Thoracic aorta (tissue), 2 donors: ENCODE measurements around the gene NEURL1. TPM values are rescaled to one million over a fixed set of nuclear protein-coding genes. Genes with fewer than 3 reads are reported as not detected.

Experiments
- ATAC-seq: fragments of 150-250 bp; one replicate; pipeline ENCODE4 v1.8.0; 2017; ENCODE audit warnings: low read depth; ENCODE audit not compliant: insufficient number of reproducible peaks, low FRiP score
- DNase-seq: peaks from one replicate; pipeline ENCODE4 v3.0.0-alpha.2; 2020; ENCODE audit warnings: low spot score
- H3K27ac ChIP-seq, 2 donors: fragments of 200-600 bp; sonication (generic); 1 replicate in 1 of 2; 2 replicates in 1 of 2; pipeline ENCODE4 v1.5.1; 2016; ENCODE audit warnings: mild to moderate bottlenecking in 2 of 2, moderate library complexity in 2 of 2
- H3K27me3 ChIP-seq: fragments of 200-600 bp; sonication (generic); replicated peaks from 2 replicates; pipeline ENCODE4 v1.6.0; 2016; ENCODE audit warnings: mild to moderate bottlenecking; ENCODE audit not compliant: insufficient read depth
- H3K36me3 ChIP-seq: fragments of 200-600 bp; sonication (generic); one replicate; pipeline ENCODE4 v1.5.1; 2016
- H3K4me1 ChIP-seq, 2 donors: fragments of 200-600 bp; sonication (generic); 1 replicate in 1 of 2; 2 replicates in 1 of 2; pipeline versions ENCODE4 v1.5.1 to v1.6.0; 2016; ENCODE audit warnings: low read depth in 2 of 2, mild to moderate bottlenecking in 1 of 2; ENCODE audit not compliant: control insufficient read depth in 1 of 2
- H3K4me3 ChIP-seq: fragments of 200-600 bp; sonication (generic); 2 replicates; pipeline ENCODE4 v1.5.1; 2016; ENCODE audit warnings: mild to moderate bottlenecking
- H3K9me3 ChIP-seq: fragments of 200-600 bp; sonication (generic); 2 replicates; pipeline ENCODE4 v1.5.1; 2016
- CTCF ChIP-seq: fragments of 200-600 bp; sonication (generic); IDR thresholded peaks from one replicate; pipeline ENCODE4 v1.5.1; 2019; ENCODE audit warnings: antibody characterized with exemption
- total RNA-seq, 2 donors: library from RNA; depleted of rRNA; stranded (reverse); fragments of >200 nt; gene quantifications; one replicate each; pipeline versions ENCODE4 v1.1.0 to v1.2.3, GENCODE V29; 2016

The NEURL1 gene
- total RNA-seq, 2 donors from 2014 or later = 0.28 TPM; not detected in 1

- H3K4me3 ChIP-seq = no peak overlapping the region
- H3K27ac ChIP-seq = peak overlapping the region; percentile 71 to 78
- peaks cover 21% of the 10 kb centered on the region for H3K36me3 ChIP-seq
- H3K4me1 ChIP-seq = peaks cover 38 to 62% of the 10 kb centered on the region in 2 donors
- DNase-seq (peak; percentile 58), ATAC-seq (peak; percentile 47)
- no peaks in the 10 kb centered on the region for H3K9me3 ChIP-seq
- H3K27me3 ChIP-seq = no peaks in the 10 kb centered on the region
- no peak for TF ChIP-seq CTCF
Measured at GRCh38 chr10:103618575-103619423, 125.3 kb downstream of the NEURL1 start.

DNA sequence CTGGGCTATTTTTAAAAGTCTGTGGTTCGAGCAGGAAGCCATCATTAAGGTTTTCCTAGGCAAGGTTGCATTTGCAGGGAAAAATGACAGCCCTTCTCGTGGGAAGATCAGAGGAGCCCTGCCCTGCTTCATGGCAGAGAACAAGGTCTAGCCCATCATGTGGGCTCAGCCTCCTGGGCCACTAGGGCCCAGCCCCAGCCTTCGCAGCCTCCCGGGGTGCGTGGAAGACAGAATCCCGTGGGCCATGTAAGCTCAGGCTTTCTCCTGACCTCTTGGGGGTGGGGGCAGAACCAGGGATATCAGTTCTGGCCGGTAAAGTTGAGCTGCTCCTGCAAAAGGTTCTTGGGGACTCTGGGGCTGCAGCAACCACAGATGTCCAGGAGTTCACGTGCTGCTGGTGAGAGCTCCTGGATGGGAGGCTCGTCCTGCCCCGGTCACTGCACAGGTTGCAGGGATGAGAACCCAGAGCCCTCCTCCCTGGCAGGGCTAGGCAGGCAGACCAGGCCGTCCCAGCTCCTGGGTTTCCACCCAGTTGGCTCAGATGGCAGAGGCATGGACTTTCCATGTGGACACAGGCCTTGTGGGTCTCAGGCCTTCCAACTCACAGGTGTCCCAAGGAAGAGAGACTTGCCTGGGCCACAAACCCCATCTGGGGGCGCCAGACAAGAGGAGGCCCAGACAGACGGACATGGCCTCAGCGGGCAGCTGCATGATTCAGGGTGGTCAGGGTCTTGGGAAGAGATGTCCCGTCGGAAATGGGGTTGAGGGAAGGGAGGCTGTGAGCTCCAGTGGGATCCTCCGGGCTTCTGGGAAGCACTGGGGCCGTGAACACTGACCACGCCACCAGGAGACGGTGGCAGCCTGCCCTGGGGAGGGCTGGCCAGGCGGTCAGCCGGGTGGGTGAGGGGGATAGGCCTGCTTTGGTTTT lies 126.2 kb downstream of the NEURL1 start:
- Histone ChIP-seq H3K9me3 (no peaks in the 10 kb centered on the region), H3K27me3 (no peaks in the 10 kb centered on the region), H3K27ac (peak overlapping the region; percentile 71 to 78), H3K4me1 (peaks cover 38 to 62% of the 10 kb centered on the region in 2 donors), H3K4me3 (no peak overlapping the region), H3K36me3 (peaks cover 21% of the 10 kb centered on the region)
- TF ChIP-seq CTCF = no peak
- DNase-seq = no peak
- no peak for ATAC-seq

DNA sequence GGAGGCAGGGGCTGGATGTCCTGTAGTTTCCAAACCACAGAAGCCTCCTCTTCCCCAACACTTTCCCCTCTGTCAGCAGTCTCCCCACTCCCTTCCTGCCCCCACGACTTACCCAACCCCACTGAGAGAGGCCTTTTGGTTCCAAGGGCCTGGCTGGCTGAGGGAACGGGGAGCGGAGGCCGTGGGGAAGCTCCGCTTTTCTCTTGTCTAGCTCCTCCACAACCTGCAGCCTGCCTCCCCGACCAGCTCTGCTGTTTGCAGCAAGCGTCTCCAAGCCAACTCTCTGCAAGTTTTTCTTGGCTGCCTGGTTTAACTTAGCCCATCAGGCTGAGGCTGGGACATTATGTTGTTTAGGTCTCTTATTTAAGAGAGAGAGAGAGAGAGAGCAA lies 126.8 kb downstream of the NEURL1 start:
- Histone ChIP-seq H3K36me3 (peaks cover 19% of the 10 kb centered on the region), H3K9me3 (no peaks in the 10 kb centered on the region), H3K27ac (peak overlapping the region; percentile 71 to 78), H3K4me3 (no peak overlapping the region), H3K27me3 (no peaks in the 10 kb centered on the region), H3K4me1 (peaks cover 38 to 62% of the 10 kb centered on the region in 2 donors)
- no peak for ATAC-seq
- no peak for DNase-seq
- TF ChIP-seq CTCF = no peak

DNA sequence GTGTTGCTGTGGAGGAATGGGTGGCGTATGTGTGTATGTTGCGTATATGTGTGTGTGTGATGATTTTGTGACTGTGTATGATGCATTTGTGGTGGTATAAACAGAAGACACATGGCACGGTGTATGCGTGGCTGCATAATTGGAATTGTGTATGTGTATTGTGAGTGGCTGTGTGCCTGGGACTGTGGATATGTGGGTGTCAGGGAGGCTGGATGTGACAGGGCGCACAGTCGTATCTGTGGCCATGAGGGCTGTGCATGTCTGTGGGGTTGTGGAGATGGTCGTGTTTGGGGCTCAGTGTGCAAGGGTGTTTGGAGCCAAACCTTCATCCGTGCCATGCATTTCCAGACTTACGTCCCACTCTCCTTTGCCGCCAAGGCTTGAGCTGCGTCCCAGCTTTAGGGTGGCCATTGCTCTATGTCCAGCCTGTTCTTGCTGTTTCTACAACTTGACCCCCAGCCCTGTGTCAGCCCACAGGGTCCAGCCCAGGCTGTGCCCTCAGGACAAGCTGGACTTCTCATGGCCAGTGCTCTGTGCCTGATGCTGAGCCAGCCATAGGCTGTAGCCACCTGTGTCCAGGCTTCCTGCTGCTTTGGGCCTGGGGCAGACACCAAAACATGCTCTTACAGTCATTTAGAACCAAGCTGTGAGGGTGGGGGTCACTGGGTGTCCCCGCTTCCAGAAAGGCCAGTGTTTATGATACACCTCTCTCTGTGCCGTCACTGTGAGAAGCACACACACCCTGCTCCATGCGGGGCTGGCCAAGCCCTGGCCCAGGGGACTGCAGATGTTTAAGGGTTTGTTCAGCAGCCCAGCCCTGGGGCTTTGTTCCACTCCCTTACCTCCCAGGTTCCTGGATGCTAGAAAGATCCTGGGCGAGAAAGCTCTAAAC lies 127.6 kb downstream of the NEURL1 start:
- H3K27me3 ChIP-seq = no peaks in the 10 kb centered on the region
- ATAC-seq (no peak), DNase-seq (no peak)
- no peak for TF ChIP-seq CTCF
- H3K27ac ChIP-seq = peak overlapping the region; percentile 71 to 78
- H3K4me3 ChIP-seq = no peak overlapping the region
- H3K36me3 ChIP-seq = peaks cover 18% of the 10 kb centered on the region
- peaks cover 38 to 69% of the 10 kb centered on the region in 2 donors for H3K4me1 ChIP-seq
- H3K9me3 ChIP-seq = no peaks in the 10 kb centered on the region
